NCI-H446 (cell line): ENCODE measurements around the gene TSPEAR.

Experiments
- DNase-seq, 2 experiments: peaks; one replicate each; lab custom pipeline; 2025; lab: John Stamatoyannopoulos, UW

The TSPEAR gene

DNA sequence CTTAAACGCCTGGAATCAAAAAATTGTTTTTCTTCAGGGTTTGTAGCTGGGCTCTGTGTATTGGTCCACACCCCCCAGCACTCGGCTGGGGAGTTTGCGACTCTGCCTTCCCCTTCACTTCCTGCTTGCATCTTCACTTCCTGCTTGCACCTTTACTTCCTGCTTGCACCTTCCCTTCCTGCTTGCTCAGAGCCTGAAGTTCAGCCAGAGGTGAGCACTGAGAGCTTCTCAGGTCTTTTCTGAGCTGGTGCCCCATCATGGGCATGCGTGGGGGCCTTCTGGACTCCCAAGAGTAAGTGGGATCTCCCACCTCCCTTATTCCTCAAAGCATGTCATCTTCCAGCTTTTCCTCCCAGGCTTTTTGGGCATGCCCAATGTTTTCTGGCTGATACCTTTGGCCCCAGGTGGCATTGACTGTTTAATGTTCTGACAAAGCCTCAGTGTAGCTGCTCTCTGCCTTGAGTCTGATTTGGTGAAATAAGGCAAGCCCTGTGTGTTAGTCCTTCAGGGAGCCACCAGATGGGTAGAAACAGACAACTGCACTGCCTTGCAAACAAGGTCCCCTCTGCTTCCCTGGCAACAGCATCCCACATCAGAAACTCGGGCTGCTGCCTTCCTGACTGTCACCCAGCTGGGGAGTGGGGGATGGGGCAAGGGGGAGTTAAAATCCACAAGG, 163.6 kb downstream of the TSPEAR start:
- no peak for DNase-seq

DNA sequence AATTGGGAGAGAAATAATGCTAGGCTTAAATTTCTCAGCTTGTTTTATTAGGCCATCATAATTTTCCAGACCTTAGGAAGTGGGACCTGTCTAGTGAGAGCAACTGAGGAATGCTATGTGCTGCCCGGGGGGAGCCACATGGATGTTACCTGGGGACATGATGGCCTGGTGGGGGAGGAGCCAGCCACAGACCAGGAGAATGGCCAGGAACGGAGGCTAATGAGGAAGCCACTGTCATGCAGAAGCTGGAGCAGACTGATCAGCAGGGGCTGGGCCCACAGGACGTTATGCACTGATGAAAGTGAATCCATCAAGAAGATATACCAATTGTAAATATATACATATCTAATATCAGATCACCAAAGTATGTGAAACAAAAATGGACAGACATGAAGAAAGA, 166.8 kb downstream of the TSPEAR start:
- DNase-seq: no peak

DNA sequence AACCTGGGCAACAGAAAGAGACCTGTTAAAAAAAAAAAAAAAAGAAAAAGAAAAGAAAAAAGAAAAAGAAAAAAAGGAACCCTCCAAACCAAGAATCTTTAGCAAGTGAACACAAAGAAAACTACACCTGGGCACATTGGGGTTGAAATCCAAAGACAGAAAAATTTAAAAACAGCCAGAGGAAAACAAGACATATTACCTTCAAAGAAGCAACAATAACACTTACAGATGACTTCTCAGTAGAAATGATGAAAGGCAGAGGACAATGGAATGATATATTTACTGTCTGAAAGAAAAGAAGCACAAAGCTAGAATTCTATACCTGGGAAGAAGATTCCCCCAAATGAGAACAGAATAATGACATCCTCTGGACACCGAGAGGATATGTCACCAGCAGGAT, 168.7 kb downstream of the TSPEAR start:
- no peak for DNase-seq

DNA sequence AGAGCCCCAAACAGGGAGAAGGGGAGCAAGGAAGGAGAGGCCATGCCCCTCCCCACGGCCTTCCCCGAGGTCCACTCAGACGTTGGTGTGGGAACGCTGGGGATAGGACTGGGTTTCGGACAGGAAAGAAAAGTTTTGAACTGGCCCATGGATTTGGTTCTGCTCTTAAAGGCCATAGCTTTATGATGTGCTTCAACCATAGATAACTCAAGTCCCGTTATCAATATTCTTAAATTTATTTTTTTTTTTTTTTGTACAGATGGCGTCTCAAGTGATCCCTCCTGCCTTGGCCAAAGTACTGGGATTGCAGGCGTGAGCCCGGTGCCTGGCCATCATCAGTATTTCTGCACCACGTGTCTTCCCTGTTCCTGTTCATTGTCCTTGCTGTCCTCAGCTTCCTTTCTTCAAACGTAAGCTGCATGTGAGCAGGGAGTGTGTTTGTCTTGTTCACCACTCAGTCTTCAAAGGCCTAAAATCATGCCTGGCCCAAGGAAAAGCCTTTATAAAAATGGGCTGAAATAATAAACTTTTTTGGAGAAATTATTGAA, 170.6 kb downstream of the TSPEAR start:
- no peak for DNase-seq

DNA sequence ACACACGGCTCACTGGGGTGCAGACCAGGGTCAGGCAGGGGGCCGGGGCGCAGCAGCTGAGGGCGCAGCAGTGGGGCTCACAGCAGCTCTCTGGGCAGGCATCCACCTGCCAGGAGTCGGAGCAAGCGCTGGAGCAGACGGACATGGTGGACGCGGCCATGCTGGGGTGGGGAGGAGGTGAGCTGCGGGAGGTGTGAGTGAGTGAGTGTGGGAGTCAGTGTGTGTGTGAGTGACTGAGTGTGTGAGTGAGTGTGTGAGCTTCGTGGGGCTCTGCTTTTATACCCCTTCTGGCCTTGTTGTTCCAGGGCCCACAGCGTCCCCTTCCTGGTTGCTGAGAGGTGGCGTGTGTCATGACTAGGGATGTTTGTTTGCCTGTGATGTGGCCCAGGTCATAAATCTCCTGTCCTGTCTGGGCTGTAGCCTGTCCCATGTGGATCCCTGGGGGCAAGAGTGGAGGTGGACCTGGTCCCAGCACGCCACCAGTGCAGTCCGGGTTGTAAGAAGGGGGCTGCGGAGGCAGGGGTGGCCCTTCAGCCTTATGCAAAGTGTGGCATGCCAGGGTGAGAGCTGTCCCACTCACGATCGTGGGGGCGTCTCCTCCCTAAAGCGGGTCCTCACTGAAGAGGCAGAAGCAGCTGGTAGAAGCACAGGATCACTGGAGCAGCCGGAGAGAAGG, 171.2 kb downstream of the TSPEAR start, which contains the start of gene KRTAP10-1:
KRTAP10-1 (minus strand) TSS at position 205 of the 676 bp plus-strand sequence; CDS start at position 160, 45 bp downstream.
- DNase-seq: no peak

DNA sequence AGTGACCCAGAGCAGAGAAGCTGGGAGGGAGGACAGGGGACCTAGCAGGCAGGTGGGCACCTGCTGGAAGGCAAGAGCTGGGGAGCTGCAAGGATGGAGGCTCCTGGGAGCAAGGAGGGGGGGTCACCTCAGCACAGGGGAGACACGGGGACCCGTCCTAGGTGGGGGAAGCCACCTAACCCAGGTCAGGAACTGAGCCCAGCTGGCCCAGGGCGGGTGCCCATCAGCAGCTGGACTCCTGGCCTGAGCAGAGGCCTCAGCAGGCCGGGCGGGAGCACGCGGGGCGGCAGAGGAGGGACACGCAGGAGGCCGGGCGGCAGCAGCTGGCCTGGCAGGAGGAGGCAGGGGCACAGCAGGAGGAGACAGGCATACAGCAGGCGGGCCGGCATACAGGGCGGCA, 172.3 kb downstream of the TSPEAR start:
- DNase-seq: no peak

DNA sequence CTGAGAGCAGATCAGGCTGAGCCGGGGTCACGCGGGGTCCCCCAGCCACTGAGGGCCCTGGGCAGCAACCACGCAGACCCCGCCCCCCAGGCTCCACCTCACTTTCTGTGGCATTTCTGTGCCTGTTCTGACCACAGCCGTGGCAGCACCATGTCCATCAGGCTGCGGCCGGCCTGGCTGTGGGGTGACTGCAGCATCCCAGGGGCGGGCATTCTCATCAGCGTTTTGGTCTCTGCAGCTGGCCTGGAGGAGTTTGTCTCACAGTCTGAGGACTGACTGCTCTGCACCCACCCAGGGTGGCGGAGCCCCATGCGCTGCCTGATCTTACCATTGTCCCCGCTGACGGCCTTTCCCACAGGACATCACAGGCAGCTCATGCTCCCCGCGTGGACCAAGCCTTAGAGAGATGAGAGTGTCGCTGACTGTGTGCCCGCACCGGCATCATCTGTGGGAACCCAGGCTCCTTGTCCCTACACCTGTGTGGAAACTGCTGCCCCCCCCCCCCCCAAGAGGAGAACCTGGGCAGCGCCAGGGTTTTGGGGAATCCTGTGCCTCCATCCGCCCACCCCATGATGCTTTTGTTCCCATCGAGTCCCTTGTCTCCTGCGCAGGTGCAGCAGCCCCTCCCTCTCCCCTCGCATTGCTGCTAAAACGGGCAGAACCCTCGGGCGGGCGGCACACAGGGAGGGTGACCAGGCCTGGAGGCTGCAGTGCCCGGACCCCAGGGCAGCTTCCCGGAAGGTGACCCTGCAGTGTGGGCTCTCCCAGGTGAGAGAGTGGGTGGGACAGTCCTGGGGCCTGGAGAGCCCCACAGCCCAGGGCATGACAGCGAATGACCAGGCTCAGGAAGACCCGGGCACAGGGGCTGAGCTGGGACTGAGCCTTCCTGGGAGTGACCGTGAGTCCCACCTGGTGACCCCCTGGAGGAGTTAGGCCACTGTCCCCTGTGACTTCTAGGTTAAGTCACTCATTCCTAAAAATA, 173.2 kb downstream of the TSPEAR start:
- DNase-seq: no peak

DNA sequence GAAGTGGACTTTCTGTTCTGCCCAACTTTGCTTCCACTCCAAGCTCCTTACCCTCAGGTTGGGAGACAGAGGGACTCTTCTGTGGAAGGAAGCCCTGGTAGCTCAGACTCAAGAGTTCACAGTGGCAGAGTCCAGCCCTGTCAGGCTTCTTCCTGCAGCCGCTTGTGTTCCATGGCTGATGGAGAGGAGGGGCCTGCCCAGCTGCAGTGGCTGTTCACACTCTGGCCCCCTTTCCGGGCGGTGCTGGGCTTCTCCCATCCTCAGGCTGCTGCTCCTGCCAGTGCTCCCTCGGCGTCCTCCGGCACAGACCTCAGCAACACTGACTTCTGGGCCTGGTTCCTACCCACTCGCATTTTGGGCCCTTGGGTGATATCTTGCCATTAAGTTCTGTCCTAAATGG, 175.4 kb downstream of the TSPEAR start:
- DNase-seq: no peak

DNA sequence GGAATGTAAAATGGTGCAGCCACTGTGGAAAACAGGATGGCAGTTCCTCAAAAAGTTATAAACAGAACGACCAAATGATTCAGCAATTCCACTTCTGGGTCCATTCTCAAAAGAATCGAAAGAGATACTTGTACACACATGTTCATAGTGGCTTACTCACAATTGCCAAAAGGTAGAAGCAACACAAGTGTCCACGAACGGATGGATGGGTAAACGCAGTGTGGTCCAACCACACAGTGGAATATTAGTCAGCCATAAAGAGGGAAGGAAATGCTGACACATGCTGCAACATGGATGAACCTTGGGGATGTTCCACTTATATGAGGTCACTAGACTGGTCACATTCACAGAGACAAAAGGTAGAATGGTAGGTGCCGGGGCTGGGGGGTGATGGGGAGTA, 176.7 kb downstream of the TSPEAR start:
- DNase-seq: no peak

DNA sequence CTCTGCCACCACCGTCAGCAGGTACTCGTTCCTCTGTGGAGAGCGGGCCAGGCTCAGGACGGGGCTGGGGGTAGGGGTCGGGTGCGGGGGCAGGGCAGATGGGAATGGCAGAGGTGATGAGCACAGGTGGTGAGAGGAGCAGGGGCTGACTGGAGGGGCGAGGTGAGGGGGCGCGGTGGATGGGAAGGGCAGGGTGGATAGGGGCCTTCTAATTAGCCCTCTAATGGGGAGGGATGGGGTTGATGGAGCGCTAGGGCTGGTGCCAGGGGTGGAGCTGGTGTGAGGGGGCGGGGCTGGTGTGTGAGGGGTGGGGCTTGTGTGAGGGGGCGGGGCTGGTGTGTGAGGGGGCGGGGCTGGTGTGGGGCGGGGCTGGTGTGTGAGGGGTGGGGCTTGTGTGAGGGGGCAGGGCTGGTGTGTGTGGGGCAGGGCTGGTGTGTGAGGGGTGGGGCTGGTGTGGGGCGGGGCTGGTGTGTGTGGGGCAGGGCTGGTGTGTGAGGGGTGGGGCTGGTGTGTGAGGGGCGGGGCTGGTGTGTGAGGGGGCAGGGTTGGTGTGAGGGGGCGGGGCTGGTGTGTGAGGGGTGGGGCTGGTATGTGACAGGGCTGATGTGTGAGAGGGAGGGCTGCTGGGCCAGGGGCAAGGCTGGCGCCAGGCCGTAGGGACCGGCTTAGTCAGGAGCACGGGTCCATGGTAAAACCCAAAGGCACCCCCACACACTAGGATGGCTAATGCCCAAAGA, 177.3 kb downstream of the TSPEAR start:
- DNase-seq: no peak

DNA sequence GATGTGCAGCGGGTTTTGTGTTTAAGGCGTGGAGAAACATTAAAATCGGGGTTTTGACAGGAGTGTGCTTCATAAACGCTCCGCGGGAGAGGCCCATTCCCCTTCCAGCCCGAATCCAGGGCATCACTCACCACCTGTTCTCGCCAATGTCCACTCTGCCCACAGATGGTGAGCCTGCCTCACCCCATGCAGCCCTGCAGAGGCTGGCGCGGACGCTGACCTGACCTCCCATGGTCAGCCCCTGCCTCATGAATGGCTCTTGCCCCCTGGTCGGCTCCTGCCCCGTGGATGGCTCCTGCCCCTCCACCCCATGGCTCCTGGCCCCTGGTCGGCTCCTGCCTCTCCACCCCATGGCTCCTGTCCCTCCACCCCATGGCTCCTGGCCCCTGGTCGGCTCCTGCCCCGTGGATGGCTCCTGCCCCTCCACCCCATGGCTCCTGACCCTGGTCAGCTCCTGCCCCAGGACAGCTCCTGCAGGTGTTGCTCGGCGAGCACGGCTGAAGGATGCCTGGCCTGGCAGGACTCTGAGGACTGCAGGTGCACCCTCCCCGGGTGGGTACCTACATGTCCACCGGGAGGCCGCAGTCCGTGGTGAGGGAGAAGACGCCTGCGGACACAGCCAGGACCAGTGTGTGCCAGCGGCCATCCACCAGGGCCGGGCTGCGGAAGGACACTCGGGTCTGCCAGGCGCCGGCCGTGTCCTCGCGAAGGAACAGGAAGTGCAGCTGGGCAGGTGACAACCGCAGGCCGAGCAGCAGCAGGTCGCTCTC, 178.1 kb downstream of the TSPEAR start:
- DNase-seq: no peak

DNA sequence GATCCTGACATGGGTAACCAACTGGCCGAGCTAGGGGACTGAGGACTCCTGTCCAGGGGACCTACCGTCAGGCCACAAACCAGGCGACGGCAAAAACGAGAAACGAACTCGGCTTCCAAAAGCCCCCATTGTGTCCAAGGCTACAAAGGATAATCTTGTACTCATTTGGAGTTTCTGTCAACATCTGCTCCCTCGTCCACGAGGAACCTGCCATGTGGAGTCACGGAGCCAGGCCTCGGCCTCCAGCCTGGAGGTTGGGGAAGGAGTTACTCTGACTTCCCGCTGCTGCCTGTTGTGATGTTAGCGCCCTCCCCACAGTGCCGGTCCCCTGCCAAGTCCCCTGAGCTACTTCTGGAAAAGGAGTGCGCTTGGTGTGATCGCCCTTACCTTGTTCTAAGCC, 178.7 kb downstream of the TSPEAR start:
- no peak for DNase-seq

DNA sequence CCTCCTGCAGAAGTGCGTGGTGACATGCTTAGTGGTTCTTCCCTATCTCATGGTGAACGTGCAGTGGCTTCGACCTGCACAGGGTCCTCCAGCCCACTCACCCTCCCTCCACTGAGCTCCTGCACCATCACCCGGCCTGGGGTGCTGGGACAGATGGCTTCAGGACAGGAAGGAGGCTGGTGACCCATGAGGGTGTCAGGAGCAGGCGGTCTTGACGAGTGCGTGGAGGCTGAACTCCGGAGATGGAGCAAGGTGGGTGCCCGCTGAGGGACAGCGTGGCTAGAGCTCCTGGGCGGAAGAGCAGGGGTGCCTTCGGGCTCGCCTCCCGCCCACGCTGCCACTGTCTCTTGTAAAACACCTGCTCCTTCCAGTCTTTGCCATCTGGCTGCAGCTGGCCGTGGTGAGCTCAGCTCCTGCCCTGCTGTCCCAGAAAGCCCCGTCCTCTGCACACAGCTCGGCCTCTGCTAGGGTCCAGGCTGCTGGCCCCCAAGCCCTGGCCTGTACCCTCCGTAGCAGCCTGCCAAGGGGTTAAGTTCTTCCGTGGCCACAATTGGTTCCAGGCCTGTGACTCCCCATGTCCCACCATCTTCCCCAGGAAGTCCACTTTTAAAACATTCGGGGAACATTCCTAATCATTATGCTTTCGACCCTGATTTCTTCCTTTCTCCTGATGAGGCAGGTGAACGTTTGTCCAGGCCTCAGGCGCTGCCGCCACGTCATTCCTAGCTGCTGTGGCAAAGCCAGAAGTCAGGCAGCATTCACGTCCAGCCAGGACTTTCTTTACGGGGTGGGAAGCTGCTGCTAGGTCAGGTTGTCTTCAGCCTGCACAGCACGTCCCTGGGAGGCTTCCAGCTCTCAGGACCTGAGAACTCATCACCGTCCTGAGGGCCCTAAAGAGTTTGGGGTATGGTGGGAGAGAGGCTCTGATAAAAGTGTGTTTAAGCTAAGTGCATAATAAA, 179.5 kb downstream of the TSPEAR start:
- no peak for DNase-seq

DNA sequence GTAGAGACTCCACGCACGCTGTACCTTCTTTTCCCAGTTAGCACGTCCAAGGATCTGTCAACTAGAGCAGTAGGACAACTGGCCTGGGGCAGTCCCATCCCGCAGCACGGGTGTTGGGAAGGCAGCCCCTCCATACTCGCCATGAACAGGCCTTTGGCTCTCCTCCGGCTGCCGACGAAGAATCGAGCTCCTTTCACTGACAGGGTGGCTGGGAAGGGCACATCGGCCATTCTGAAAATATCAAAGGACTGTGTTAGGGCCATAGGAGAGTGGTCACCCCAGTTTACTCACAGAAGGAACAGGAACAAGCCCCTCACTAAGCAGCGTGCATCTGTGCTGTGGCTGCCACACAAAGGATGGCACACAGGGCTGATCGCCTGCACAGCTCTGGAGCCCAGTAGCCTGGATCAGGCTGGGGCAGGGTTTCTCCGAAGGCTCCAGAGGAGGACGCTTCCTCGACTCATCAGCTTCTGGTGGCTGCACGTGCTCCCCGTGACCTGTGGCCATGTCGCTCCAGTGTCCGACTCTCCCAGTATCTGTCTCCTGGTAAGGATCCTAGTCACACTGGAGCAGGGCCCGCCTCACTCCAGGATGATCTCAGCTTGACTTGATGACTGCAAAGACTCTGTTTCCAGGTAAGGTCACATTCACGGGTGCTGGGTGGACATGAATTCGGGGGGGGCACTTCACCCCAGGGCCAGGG, 180.3 kb downstream of the TSPEAR start:
- no peak for DNase-seq

DNA sequence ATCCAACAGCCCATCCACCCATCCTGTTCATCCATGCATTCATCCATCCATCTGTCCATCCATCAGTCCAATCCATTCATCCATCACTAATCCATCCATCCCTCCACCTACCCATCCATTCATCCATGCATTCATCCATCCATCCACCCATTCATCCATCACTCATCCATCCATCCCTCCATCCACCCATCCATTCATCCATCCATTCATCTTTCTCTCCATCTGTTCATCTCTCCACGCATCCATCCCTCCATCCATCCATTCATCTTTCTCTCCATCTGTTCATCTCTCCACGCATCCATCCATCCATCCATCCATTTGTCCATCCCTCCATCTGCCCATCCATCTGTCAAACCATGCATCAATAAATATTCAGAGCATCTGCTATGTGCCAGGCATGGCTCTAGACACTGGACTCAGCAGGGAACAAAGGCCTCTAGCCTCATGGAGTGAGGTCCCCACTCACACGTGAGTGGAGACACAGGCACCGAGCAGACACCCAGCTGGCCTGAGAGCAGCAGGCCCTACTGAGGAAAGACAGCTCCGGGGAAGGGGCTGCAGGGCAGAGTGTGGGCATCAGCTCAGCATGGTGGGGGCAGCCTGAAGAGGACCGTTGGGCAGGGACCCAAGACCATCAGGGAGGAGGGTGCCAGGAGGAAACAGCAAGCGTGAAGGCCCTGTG, 181.0 kb downstream of the TSPEAR start:
- DNase-seq: no peak

DNA sequence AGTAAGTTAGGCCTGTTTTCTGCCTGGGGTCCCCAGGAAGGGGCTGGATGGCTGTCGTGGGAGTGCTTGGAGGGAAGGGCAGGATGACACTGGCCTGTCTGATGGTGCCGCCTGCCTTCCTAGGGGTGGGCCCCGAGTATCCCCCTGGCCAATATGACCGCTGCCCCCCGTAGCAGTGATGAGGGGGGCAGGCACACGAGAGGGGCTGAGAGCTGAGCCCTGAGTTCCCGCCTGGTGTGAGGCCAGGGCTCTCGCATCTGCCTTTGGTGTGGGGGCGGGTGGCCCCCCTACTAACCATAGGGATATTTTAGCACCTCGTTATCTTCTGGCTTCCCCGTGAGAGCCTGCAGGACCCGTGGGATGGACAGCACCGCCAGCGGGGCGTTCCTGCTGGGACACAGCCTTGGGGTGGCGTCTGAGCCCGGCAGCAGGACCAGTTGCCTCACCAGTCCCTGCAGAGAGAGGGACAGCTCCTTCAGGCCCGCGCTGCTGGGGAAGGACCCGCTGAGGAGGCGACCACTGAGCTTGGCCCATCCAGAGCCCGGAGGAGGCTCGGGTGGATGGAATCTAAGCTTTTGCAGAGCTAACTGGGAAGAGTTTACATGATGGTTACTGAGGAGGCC, 181.8 kb downstream of the TSPEAR start:
- no peak for DNase-seq

DNA sequence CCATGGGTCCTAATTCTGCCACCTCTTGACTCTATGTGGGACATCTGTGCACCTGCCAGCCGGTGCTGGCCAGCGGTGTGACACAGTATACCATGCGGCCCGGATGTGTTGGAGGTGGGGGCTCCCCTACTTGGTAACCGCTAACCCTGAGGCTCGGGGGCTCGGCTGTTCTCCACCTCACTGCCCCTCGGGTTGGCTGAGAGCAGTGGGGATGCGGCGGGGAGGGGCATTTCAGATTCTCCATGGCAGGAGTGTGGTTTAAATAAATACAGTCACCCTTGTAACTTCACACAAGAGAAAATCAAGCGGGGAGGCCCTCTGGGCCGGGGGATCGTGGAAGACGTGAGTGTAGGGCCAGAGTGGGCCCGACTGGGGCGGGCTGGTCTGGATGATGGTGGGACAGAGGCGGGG, 182.4 kb downstream of the TSPEAR start:
- DNase-seq: no peak

DNA sequence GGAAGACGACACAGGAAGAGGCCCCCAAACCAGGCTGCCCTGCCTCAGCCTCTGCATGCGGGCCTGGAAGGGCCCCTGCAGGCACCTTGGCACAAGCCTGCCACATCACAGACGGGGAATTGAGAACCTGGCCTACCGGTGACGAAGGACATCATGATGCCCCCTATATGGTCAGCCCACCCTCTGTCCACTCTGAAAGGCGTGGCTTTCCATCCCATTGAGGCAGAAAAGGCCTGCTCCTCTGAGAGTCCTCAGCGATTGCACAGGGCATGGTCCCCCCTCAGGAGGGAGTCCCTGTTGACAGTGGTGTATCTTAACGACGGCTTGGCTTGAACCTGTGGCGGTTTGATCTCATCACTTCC, 182.8 kb downstream of the TSPEAR start:
- DNase-seq: no peak
